Putamen (tissue), 1 donor: ENCODE results near the gene KATNB1.
"Not testable (repeated sequence)": the region's sequence is repeated elsewhere in the genome, so short reads cannot be mapped to it uniquely, and the experiment has no call there.

Source experiments
- DNase-seq: peaks from one replicate; pipeline ENCODE4 v3.0.0-alpha.2; 2016; ENCODE audit warnings: low spot score

The KATNB1 gene

GRCh38 chr16:57743886-57744641, 8.5 kb downstream of the KATNB1 start:
- DNase-seq = no peak

- DNase-seq = no peak
Measured at GRCh38 chr16:57744642-57744903, 9.0 kb downstream of the KATNB1 start.

GRCh38 chr16:57745768-57746167, 10.2 kb downstream of the KATNB1 start:
- no peak for DNase-seq

GRCh38 chr16:57746316-57746715, 10.7 kb downstream of the KATNB1 start:
- not testable (repeated sequence) for DNase-seq

GRCh38 chr16:57747091-57747490, 11.5 kb downstream of the KATNB1 start:
- no peak for DNase-seq

GRCh38 chr16:57747496-57747895, 11.9 kb downstream of the KATNB1 start:
- no peak for DNase-seq

- DNase-seq = no peak
Measured at GRCh38 chr16:57747996-57748395, 12.4 kb downstream of the KATNB1 start.

- no peak for DNase-seq
Measured at GRCh38 chr16:57748596-57748995, 13.0 kb downstream of the KATNB1 start.

GRCh38 chr16:57749101-57749692, 13.6 kb downstream of the KATNB1 start:
- DNase-seq = no peak

GRCh38 chr16:57749856-57750452, 14.4 kb downstream of the KATNB1 start:
- DNase-seq = no peak

- DNase-seq = no peak
Measured at GRCh38 chr16:57750796-57751538, 15.4 kb downstream of the KATNB1 start.

- no peak for DNase-seq
Measured at GRCh38 chr16:57751539-57752202, 16.1 kb downstream of the KATNB1 start.

- no peak for DNase-seq
Measured at GRCh38 chr16:57752203-57752580, 16.6 kb downstream of the KATNB1 start.

GRCh38 chr16:57752581-57753447, 17.2 kb downstream of the KATNB1 start:
- DNase-seq = no peak

- no peak for DNase-seq
Measured at GRCh38 chr16:57753448-57754353, 18.1 kb downstream of the KATNB1 start.

GRCh38 chr16:57754354-57755060, 18.9 kb downstream of the KATNB1 start:
- DNase-seq = no peak

GRCh38 chr16:57755061-57755684, 19.6 kb downstream of the KATNB1 start:
- DNase-seq = no peak

- no peak for DNase-seq
Measured at GRCh38 chr16:57755726-57756423, 20.3 kb downstream of the KATNB1 start.
